ENCODE data around the gene SEMA7A.
"Not testable (repeated sequence)": the region's sequence is repeated elsewhere in the genome, so short reads cannot be mapped to it uniquely, and the experiment has no call there.

Gene SEMA7A

GRCh38 chr15:74390647-74391288, 43.0 kb downstream of the SEMA7A start:
- H3K9me3 ChIP-seq (ENCODE audit: low read length): no peaks in the 10 kb centered on the region
- no peak overlapping the region for H3K27ac ChIP-seq (ENCODE audit: low read depth, low read length, poor library complexity, severe bottlenecking)
- TF ChIP-seq CTCF (IDR thresholded peaks at IDR 0.05; ENCODE audit: low read length): no peak
- TF ChIP-seq EZH2 (IDR thresholded peaks at IDR 0.05; ENCODE audit: borderline replicate concordance, low read length): no peak
- H4K20me1 ChIP-seq (ENCODE audit: insufficient read depth, low read length): no peaks in the 10 kb centered on the region
- no peaks in the 10 kb centered on the region for H3K36me3 ChIP-seq (ENCODE audit: insufficient read depth, low read length)
- H3K9ac ChIP-seq (ENCODE audit: low read length): no peak overlapping the region
- no peaks in the 10 kb centered on the region for H3F3A ChIP-seq (ENCODE audit: insufficient read depth, low read length)
- H2AFZ ChIP-seq (ENCODE audit: low read length): no peak overlapping the region
- no peaks in the 10 kb centered on the region for H3K9me2 ChIP-seq (ENCODE audit: low read depth, low read length)
- peaks cover 7% of the 10 kb centered on the region; the same call in 1 of the 2 replicates for H3K27me3 ChIP-seq (ENCODE audit: insufficient read depth, low read length)
- no peak overlapping the region for H3K4me3 ChIP-seq (ENCODE audit: low read depth, low read length, poor library complexity, severe bottlenecking)
- H3K4me2 ChIP-seq (ENCODE audit: low read length): no peak overlapping the region
- H3K79me2 ChIP-seq (ENCODE audit: insufficient read depth, low read length): no peaks in the 10 kb centered on the region
- no peaks in the 10 kb centered on the region for H3K4me1 ChIP-seq (ENCODE audit: insufficient read depth, low read length, severe bottlenecking)

DNA sequence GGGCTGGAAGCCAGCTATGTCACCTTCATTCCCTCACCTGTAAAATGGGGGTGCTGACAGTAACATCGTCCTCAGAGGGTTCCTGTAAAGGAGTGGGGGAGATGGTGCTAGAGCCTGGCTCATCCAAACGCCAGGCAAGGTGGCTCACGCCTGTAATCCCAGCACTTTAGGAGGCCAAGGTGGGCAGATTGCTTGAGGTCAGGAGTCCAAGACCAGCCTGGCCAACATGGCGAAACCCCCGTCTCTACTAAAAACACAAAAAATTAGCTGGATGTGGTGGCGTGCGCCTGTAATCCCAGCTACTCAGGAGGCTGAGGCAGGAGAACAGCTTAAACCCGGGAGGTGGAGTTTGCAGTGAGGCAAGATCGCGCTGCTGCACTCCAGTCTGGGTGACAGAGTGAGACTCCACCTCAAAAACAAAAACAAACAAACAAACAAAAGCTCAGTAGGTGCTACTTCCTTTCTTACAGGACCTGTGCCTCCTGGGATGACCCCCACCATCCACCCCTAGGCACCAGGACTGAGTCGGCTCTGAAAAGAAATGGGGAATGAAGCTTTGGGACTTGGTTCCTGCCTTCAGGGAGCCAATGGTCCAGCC, 43.6 kb downstream of the SEMA7A start:
- not testable (repeated sequence) for H3K79me2 ChIP-seq (ENCODE audit: insufficient read depth, low read length); H3K9ac ChIP-seq (ENCODE audit: low read length); H3K27me3 ChIP-seq (ENCODE audit: insufficient read depth, low read length); H2AFZ ChIP-seq (ENCODE audit: low read length); H3F3A ChIP-seq (ENCODE audit: insufficient read depth, low read length); H3K9me3 ChIP-seq (ENCODE audit: low read length); H3K4me1 ChIP-seq (ENCODE audit: insufficient read depth, low read length, severe bottlenecking); H4K20me1 ChIP-seq (ENCODE audit: insufficient read depth, low read length); H3K4me2 ChIP-seq (ENCODE audit: low read length); H3K27ac ChIP-seq (ENCODE audit: low read depth, low read length, poor library complexity, severe bottlenecking); H3K9me2 ChIP-seq (ENCODE audit: low read depth, low read length); H3K36me3 ChIP-seq (ENCODE audit: insufficient read depth, low read length); H3K4me3 ChIP-seq (ENCODE audit: low read depth, low read length, poor library complexity, severe bottlenecking)

DNA sequence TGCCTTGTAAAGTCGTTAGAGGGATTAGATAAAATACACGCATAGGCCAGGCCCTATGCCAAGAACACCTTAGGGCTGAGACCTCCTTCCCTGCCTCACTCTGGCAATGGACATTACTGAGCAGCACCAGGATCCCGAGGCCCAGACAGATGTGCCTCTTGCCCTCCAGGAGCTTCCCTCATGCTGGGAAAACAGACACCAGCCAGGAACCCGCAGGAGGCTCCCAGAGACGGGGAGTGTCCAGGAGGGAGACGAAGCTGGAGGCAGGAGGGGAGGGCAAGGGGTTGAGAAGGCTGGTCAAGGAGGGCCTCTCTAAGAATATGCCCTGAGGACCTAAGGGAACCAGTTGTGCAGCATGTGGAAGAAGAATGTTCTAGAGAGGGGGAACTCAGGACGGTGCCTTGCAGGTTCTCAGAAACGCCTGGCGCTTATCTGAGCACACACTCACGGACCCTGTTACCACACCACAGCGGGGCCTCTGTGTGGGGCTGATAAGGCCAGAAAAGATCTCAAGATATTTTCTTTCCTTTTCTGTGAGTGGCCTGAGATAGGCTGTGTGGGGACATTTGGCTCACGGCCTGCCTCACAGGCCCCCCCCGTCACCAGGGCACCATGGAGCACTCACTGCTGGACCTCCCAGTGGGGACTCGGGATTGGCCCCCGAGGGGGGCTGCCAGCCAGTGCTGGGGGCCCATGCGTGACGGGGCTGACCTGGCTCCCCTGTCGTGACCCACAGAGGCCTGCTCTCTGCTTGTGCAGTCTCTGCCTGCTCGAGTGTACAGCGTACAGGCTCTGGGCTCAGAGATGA, 44.3 kb downstream of the SEMA7A start:
- peaks cover 7% of the 10 kb centered on the region; the same call in 1 of the 2 replicates for H3K27me3 ChIP-seq (ENCODE audit: insufficient read depth, low read length)
- H3K79me2 ChIP-seq (ENCODE audit: insufficient read depth, low read length): no peaks in the 10 kb centered on the region
- H3K27ac ChIP-seq (ENCODE audit: low read depth, low read length, poor library complexity, severe bottlenecking): no peak overlapping the region
- no peak overlapping the region for H3K9ac ChIP-seq (ENCODE audit: low read length)
- no peaks in the 10 kb centered on the region for H3K9me3 ChIP-seq (ENCODE audit: low read length)
- H3K4me2 ChIP-seq (ENCODE audit: low read length): no peak overlapping the region
- H3F3A ChIP-seq (ENCODE audit: insufficient read depth, low read length): no peaks in the 10 kb centered on the region
- no peaks in the 10 kb centered on the region for H4K20me1 ChIP-seq (ENCODE audit: insufficient read depth, low read length)
- H3K9me2 ChIP-seq (ENCODE audit: low read depth, low read length): no peaks in the 10 kb centered on the region
- H3K4me3 ChIP-seq (ENCODE audit: low read depth, low read length, poor library complexity, severe bottlenecking): no peak overlapping the region
- TF ChIP-seq EZH2 (IDR thresholded peaks at IDR 0.05; ENCODE audit: borderline replicate concordance, low read length): no peak
- TF ChIP-seq CTCF (IDR thresholded peaks at IDR 0.05; ENCODE audit: low read length): no peak
- H2AFZ ChIP-seq (ENCODE audit: low read length): no peak overlapping the region
- no peaks in the 10 kb centered on the region for H3K4me1 ChIP-seq (ENCODE audit: insufficient read depth, low read length, severe bottlenecking)
- H3K36me3 ChIP-seq (ENCODE audit: insufficient read depth, low read length): no peaks in the 10 kb centered on the region
